ENCODE measurements around the gene NAPG. TPM values are rescaled to one million over a fixed set of nuclear protein-coding genes. Genes with fewer than 3 reads are reported as not detected.
"Not testable (repeated sequence)": the region's sequence is repeated elsewhere in the genome, so short reads cannot be mapped to it uniquely, and the experiment has no call there.

NAPG gene
- total and polyA plus RNA-seq, 9 of the 15 experiments (the other 6 are each of a cell fraction or from before 2014, with no cell fraction given), result 31.6 to 63.3 (median 50.9) TPM

DNA sequence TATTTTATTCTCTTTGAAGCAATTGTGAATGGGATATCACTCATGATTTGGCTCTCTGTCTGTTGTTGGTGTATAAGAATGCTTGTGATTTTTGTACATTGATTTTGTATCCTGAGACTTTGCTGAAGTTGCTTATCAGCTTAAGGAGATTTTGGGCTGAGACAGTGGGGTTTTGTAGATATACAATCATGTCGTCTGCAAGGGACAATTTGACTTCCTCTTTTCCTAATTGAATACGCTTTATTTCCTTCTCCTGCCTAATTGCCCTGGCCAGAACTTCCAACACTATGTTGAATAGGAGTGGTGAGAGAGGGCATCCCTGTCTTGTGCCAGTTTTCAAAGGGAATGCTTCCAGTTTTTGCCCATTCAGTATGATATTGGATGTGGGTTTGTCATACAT lies 48.6 kb downstream of the NAPG start:
- CTCF ChIA-PET (ENCODE audit: low intra/inter-chr PET ratio); FAIRE-seq; DNase-seq (ENCODE audit: extremely low read depth in 1 of 4, low spot score in 3 of 4); H4K20me1 ChIP-seq (replicated peaks; ENCODE audit: control insufficient read depth, insufficient read depth, low read length); BruUV-seq (replicated peaks); H3K4me1 ChIP-seq (replicated peaks in 1 of 2; ENCODE audit: control insufficient read depth in 2 of 2, insufficient read depth in 2 of 2, low read length in 2 of 2); H3K27me3 ChIP-seq (ENCODE audit: control insufficient read depth in 2 of 2, insufficient read depth in 2 of 2, low read length in 2 of 2); H3K9me1 ChIP-seq (ENCODE audit: control insufficient read depth, insufficient read depth, low read length); H3K36me3 ChIP-seq (ENCODE audit: control insufficient read depth, insufficient read depth, low read length); ATAC-seq; H2AFZ ChIP-seq (ENCODE audit: low read depth, low read length); H3K4me3 ChIP-seq; H3K9ac ChIP-seq (ENCODE audit: insufficient read depth in 1 of 2, low read depth in 2 of 2, low read length in 2 of 2); intact Hi-C loops (cut with micrococcal nuclease); H3K79me2 ChIP-seq (ENCODE audit: control insufficient read depth, insufficient read depth, low read length); H3K9me3 ChIP-seq (replicated peaks; ENCODE audit: control insufficient read depth, insufficient read depth, low read depth, low read length); H3K4me2 ChIP-seq (ENCODE audit: insufficient read depth, low read length); POLR2A ChIA-PET; H3K27ac ChIP-seq (ENCODE audit: extremely low read depth, low read depth, low read length): not testable (repeated sequence)
- WGBS (ENCODE audit: insufficient coverage, low coverage, missing lambda C conversion rate), result 0% methylated on average over 2 of the region's 2 CpGs
- in situ Hi-C loops (cut with MboI), result loop anchor here (25.0 kb wide), 1 partner anchor 988 kb away; no protein-coding TSS in a partner anchor
- peak; percentile 57 for TF ChIP-seq SPI1 (IDR thresholded peaks at IDR 0.05; ENCODE audit: borderline replicate concordance, low read depth, low read length)

DNA sequence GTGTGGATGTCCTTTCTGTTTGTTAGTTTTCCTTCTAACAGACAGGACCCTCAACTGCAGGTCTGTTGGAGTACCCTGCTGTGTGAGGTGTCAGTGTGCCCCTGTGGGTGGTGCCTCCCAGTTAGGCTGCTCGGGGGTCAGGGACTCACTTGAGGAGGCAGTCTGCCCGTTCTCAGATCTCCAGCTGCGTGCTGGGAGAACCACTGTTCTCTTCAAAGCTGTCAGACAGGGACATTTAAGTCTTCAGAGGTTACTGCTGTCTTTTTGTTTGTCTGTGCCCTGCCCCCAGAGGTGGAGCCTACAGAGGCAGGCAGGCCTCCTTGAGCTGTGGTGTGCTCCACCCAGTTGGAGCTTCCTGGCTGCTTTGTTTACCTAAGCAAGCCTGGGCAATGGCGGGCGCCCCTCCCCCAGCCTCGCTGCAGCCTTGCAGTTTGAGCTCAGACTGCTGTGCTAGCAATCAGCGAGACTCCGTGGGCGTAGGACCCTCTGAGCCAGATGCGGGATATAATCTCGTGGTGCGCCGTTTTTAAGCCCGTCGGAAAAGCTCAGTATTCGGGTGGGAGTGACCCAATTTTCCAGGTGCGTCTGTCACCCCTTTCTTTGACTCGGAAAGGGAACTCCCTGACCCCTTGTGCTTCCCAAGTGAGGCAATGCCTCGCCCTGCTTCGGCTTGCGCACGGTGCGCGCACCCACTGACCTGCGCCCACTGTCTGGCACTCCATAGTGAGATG lies 52.2 kb downstream of the NAPG start:
- H3K36me3 ChIP-seq (ENCODE audit: control insufficient read depth, insufficient read depth, low read length); FAIRE-seq; DNase-seq (ENCODE audit: extremely low read depth in 1 of 4, low spot score in 3 of 4); H3K27me3 ChIP-seq (ENCODE audit: control insufficient read depth in 2 of 2, insufficient read depth in 2 of 2, low read length in 2 of 2); BruUV-seq (replicated peaks); H4K20me1 ChIP-seq (replicated peaks; ENCODE audit: control insufficient read depth, insufficient read depth, low read length); in situ Hi-C loops (cut with MboI); H3K9me3 ChIP-seq (replicated peaks; ENCODE audit: control insufficient read depth, insufficient read depth, low read depth, low read length); H3K4me3 ChIP-seq; H3K9ac ChIP-seq (ENCODE audit: insufficient read depth in 1 of 2, low read depth in 2 of 2, low read length in 2 of 2); H3K27ac ChIP-seq (ENCODE audit: extremely low read depth, low read depth, low read length); H3K4me1 ChIP-seq (replicated peaks in 1 of 2; ENCODE audit: control insufficient read depth in 2 of 2, insufficient read depth in 2 of 2, low read length in 2 of 2); intact Hi-C loops (cut with micrococcal nuclease); H3K79me2 ChIP-seq (ENCODE audit: control insufficient read depth, insufficient read depth, low read length); H3K9me1 ChIP-seq (ENCODE audit: control insufficient read depth, insufficient read depth, low read length); CTCF ChIA-PET (ENCODE audit: low intra/inter-chr PET ratio); TF ChIP-seq ATF1, NR2C2 (CRISPR knock-in tag; IDR thresholded peaks at IDR 0.05): not testable (repeated sequence)
- POLR2A ChIA-PET, result interaction anchor here (0.6 to 1.5 kb wide), 4 partner anchors 9 to 639 kb away, joined by 3 to 4 read pairs (median 3); no protein-coding TSS in a partner anchor
- ATAC-seq, result 0 out of 3 replicates have a peak, but pooled peaks have one; percentile 40
- 29% methylated on average over 22 of the region's 25 CpGs for WGBS (ENCODE audit: insufficient coverage, low coverage, missing lambda C conversion rate)
- Histone ChIP-seq H3K4me2 (ENCODE audit: insufficient read depth, low read length) (peak overlapping the region; percentile 53), H2AFZ (ENCODE audit: low read depth, low read length) (peak overlapping the region; percentile 89)
- TF ChIP-seq SMAD4 (CRISPR knock-in tag; conservative IDR thresholded peaks at IDR 0.05) (peak; percentile 80), ATF1 (tag; IDR thresholded peaks at IDR 0.05) (peak; percentile 41), POLR2G (IDR thresholded peaks at IDR 0.05; ENCODE audit: low read depth, low read length) (peak; percentile 52), L3MBTL2 (IDR thresholded peaks at IDR 0.05) (peak; percentile 48; the same call in 1 of the 2 replicates), CXXC5 (CRISPR knock-in tag; IDR thresholded peaks at IDR 0.05) (peak; percentile 63), RBFOX2 (IDR thresholded peaks at IDR 0.05; ENCODE audit: low read depth, low read length) (peak; percentile 44), NR2C2 (tag; IDR thresholded peaks at IDR 0.05) (0 out of 2 replicates have a peak, but pooled peaks have one; percentile 25), FOXK2 (conservative IDR thresholded peaks at IDR 0.05 in 1 of 2, IDR thresholded peaks at IDR 0.05 in 1 of 2; ENCODE audit: low read depth in 2 of 2) (peak; percentile 94 to 95), POLR2A (conservative IDR thresholded peaks at IDR 0.05) (peak; percentile 57), PHF20 (IDR thresholded peaks at IDR 0.05; ENCODE audit: partially characterized antibody) (peak; percentile 37), SOX6 (IDR thresholded peaks at IDR 0.05) (peak; percentile 50; the same call in 1 of the 2 replicates), FOXJ2 (tag; IDR thresholded peaks at IDR 0.05) (peak; percentile 73; the same call in 1 of the 2 replicates), TCF3 (CRISPR knock-in tag; IDR thresholded peaks at IDR 0.05) (0 out of 2 replicates have a peak, but pooled peaks have one; percentile 16), NCOR1 (IDR thresholded peaks at IDR 0.05) (peak; percentile 38), FOXA3 (CRISPR knock-in tag; conservative IDR thresholded peaks at IDR 0.05 in 1 of 2, IDR thresholded peaks at IDR 0.05 in 1 of 2) (peak; percentile 95 to 99)
